Measurements from ENCODE around the gene A2ML1.
"Not testable (repeated sequence)": the region's sequence is repeated elsewhere in the genome, so short reads cannot be mapped to it uniquely, and the experiment has no call there.

A2ML1 gene

DNA sequence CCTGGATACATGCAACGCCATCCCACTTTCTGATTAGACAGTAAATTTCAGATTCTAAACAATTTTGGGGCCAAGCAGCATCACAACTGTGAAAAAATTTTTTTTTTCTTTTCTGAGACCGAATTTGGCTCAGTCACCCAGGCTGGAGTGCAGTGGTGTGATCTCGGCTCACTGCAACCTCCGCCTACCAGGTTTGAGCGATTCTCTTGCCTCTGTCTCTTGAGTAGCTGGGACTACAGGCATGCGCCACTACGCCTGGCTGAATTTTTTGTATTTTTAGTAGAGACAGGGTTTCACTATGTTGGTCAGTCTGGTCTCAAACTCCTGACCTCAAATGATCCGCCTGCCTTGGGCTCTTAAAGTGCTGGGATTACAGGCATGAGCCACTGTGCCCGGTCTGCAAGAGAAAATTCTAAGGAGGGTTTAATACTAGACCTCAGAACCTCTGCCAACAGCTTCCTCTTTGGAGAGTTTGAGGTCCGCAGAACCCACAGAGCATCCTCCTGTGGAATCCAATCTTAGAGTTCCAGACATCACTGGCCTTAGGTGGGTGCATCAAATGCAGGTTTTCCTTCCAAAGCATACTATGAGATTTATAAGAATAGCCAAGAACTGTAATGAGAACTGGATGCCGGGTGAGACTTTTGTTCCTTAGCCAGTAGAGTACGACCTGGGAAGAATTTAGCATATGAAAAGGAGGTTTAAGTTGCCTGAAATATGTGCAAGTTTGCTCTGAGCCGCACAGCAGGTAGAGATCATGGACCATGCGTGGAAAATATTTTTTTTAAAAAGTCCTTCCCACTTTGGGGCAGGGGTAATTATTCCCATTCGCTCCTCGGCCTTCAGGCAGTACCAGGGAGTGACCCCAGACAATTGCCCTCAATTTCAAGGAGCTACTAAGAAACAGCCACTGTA is 84.1 kb downstream of the A2ML1 start:
- DNase-seq (ENCODE audit: low read depth): no peak

DNA sequence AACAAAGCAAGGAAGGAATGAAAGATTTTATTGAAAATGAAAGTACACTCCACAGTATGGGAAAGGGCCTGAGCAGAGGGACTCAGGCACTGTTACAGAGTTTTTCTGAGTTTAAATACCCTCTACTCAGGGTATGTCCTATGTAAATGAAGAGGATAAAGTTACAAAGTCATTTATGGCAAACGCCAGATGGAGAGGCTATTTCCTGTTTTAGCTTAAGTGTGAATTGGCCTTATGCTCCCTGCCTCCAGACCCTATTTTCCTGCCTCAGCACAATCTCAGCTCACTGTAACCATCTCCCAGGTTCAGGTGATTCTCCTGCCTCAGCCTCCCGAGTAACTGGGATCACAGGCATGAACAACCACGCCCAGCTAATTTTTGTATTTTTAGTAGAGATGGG is 85.1 kb downstream of the A2ML1 start:
- DNase-seq (ENCODE audit: low read depth): no peak

DNA sequence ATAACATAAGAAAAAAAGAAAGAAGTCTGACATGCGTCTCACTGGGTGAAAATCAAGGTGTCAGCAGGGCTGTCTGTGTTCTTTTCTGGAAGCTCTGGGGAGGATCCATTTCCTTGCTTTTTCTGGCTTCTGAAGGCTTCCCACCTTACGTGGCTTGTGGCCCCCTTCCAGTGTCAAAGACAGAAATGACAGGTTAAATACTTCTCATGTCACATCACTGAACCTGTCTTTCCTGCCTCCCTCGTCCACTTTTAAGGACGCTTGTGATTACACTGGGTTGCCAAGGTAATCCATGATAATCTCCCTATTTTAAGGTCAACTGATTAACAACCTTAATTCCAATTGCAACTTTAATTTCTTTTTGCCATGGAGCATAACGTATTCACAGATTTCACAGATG is 87.3 kb downstream of the A2ML1 start:
- no peak for DNase-seq (ENCODE audit: low read depth)

DNA sequence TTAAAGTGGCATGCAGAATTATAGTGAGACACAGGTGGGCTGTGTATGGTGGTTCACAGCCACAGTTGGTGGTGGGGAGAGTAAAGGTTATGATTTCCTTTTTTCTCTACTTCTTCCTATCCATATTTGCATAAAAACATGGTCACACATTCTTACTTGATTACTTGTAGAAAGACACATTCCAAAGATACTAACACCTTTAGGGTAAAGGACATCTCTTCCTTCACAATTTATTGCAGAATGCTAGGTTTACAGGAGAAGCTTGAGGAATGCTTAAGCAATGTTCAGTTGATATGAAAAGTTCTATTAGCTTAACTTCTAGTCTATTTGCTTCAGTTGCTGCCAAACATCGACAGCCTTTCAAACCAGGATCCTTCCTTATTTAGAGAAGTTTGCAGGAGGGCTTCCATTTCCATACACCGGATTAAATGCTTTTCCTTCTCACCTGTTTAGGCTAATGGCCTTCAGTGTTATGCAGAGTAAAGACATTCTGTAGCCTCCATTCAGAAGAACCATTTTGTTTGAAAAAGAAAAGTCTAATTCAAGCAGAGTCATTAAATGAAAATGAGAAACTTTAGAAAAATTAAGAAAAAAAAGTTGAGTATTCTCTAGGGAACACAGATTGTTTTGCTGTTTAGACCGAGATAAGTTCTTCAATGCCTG is 89.3 kb downstream of the A2ML1 start:
- DNase-seq (ENCODE audit: low read depth): no peak

DNA sequence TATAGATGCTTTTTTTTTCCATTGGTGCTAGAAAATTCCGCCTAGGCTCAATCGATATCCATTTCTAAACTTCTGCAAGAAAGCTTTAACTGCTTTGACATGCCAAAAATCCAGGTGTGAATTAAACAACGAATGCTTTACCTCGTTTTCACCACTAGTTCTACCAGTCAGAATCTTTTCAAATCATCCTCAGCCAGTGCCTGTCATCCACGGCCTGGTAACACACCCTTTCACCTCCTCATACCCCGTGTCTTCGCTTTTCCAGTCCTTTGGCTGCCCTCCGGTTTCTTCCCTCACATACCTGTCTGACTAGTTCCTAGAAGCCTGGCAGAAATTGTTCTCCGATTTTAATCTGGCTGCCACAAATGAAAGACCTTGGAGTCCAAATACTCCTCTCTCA is 90.5 kb downstream of the A2ML1 start:
- no peak for DNase-seq (ENCODE audit: low read depth)

DNA sequence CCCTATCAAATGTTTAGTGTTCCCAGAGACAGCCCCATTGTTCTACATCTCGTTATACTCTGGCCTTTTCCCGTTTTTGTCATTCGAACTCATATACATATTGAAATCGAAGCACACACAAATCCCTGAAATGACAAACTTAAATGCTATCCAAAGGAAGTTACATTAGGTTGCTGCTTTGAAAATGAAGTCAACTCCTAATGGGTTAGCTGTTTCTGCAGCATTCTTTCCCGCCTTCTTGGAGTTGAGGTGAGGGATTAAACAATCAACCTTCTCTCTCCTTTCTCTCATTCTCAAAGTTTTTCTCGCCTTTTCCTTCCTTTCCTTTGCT is 91.2 kb downstream of the A2ML1 start:
- DNase-seq (ENCODE audit: low read depth): no peak

DNA sequence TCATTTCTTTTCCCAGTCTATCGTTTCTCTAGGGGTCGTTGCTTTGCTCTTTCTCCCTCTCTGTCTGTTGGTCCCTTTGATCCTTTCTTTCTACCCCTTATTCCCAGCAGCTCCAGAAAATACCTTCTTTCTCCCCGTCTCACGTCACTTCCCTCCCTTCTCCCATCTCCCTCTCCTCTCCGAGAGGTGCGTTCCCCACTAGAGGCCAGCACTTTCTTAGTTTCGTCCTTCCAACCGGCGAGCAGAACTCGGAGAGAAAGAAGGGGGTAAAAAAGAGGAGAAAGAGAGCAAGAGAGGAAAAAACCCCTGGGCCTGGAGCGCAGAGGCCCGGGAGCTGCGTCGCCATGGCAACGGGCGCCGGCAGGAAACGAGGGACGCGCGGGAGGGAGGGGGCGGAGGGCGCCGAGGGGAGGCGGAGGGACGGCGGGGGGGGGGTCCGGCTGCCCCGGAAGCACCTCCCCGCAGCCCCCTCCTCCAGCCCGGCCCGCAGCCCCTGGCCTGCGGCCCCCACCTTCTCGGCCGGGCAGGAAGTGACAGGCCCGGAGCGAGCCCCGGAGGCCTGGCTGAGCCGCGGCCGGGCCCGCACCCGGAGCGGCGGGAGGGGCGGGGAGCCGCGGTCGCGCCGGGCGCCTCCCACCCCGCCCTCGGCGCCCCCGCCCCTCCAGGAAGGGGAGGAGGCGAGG is 91.8 kb downstream of the A2ML1 start, which contains the start of gene PHC1:
Gene PHC1, plus strand, starts transcription at position 477 of the 683 bp plus-strand sequence. CDS start 3,169 bp downstream, outside the sequence.
- peak; percentile 45 for DNase-seq (ENCODE audit: low read depth)

DNA sequence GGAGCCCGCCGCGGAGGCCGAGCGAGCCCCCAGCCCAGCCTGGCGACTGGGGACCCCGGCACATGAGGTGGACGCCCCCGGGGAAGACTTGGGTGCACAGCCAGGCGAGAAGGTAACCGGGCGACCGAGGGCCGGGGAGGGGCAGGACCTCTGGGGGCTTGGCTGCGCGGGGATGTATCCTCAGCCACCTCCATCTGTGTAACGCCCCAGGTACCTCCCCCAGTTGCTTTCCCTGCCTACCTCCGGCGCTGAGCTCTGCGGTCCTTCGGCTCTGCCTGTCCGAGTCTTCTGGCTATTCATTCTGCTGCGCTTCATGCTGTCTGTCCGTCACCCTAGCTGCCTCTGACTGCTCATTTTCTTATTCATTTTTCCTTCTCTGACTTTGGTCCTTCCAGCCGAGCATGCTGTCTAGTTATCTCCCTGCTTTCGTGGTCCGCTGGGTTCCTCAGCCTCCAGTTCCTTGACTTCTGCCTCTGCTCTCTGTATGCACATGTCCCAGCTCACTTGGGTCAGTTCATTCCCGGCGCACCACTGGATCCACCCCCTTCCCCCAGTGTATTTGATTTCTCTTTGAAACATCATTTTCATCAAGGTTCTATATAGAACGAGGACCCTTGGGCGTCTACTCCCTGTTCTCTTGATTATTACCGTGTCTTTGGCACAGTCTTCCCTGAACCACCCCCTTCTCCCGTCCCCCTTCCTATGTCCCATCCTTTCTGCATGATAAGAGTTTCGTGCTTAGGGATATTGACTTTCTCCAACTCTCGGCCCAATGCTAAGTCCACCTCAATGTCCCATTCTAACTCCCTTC is 92.5 kb downstream of the A2ML1 start:
- DNase-seq (ENCODE audit: low read depth): peak; percentile 21

DNA sequence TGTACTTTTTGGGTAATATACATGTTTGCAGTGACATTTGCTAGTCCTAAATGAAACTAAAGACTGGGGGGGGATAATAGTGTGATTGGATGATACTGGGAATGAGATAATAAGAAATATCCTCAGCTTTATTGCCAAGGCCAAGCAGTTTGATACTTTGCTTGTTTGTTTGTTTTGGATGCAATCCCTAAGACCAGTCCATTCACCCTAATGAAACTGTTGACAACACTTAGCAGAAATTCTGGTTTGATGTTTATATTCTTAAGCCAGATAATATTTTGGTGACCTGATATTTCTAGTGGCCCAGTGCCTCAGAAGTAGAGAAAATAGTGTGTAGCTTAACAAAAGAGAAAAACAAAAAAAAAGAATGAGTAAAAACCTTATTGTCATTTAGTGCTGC is 93.7 kb downstream of the A2ML1 start:
- DNase-seq (ENCODE audit: low read depth): no peak

DNA sequence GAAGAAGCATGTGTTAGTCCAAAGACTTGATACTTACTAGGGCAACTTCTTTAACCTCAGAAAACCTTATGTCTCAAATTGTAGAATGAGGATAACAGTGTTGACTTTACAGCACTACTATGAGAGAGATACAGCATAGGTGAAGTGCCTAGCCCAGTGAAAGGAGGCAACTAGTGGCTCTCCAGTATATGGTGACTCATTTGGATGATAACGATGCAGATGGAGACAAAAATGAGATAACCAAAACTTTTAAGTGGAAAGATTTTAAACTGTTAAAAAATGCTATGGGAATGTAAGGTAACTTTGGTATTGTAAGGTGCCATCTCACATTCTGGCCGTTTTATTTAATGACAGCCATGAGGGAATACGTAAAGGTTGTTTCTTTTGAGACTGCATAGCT is 94.6 kb downstream of the A2ML1 start:
- no peak for DNase-seq (ENCODE audit: low read depth)

DNA sequence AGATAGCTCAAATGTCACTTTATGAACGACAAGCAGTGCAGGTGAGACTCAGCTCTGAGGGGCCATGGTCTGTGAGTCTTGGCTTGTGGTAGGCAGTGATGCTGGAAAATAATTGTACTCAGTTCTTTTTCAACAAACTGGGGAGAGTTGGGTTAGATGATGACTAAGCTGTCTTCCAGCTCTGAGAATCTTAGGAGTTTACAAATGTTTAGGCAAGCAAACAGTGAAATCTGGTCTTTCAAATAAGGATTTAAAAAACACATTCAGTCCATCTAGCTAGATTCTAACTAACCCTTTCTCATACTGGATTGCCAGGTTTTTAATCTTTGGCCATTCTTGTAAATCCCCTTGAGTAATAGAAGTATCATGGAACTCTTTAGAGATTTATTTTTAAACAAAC is 95.3 kb downstream of the A2ML1 start:
- DNase-seq (ENCODE audit: low read depth): no peak

DNA sequence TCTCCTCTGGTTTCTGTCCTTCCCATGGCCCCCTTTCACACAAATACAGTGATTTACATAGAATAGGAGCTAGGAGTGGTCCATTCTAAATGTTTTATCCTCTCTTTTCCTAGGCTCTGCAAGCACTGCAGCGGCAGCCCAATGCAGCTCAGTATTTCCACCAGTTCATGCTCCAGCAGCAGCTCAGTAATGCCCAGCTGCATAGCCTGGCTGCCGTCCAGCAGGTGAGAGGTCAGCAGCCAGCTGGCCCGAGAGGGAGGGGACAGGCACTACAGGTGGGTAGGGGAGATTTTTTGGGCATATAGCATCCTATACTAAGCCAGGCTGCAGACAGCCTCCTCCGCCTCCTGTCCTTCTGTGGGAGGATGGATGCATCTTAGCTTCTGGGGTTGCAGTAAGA is 97.2 kb downstream of the A2ML1 start:
- DNase-seq (ENCODE audit: low read depth): not testable (repeated sequence)

DNA sequence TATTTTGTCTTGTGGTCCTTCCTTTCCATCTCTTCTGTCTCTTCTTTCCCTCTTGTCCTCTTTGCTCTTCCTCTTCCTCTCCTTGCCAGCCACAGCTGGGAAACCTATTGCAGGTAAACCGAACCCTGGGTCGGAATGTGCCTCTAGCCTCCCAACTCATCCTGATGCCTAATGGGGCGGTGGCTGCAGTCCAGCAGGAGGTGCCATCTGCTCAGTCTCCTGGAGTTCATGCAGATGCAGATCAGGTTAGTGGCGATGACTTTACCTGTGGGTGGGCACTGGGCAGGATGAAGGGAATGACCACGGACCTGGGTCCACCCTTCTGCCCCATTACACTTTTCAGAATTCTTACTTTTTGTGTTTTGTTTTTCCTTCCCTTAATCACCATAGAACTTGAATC is 100.1 kb downstream of the A2ML1 start:
- no peak for DNase-seq (ENCODE audit: low read depth)

Measured in stimulated activated CD8-positive, alpha-beta memory T cell treated with anti-CD3 and anti-CD28 coated beads, Interleukin-7, amount 100 ng/mL, for 24 hours (primary cell).